Common myeloid progenitor, CD34-positive (primary cell): ENCODE measurements around the gene UNG.

Experiments
- CTCF ChIA-PET: fragments of 350-600 bp; sonication (Branson Sonifier 250); formaldehyde crosslinking; loops from one replicate; lab custom pipeline; 2021; ENCODE audit warnings: antibody characterized with exemption; lab: Charles Lee
- POLR2A ChIA-PET: fragments of 350-600 bp; sonication (Branson Sonifier 250); formaldehyde crosslinking; loops from one replicate; lab custom pipeline; 2021; ENCODE audit warnings: antibody characterized with exemption; lab: Charles Lee
- DNase-seq, 3 donors: peaks; one replicate each; pipeline versions ENCODE4 v3.0.0 to v3.0.0-alpha.2; 2013
- H3K27ac ChIP-seq, 2 experiments: 1 replicate in 1 of 2; 2 replicates in 1 of 2; pipeline ENCODE4 v1.7.0; 2013; ENCODE audit warnings: inconsistent platforms in 2 of 2, low read length in 2 of 2, mild to moderate bottlenecking in 2 of 2, low read depth in 1 of 2, moderate library complexity in 1 of 2; ENCODE audit not compliant: severe bottlenecking in 2 of 2, insufficient read depth in 1 of 2, poor library complexity in 1 of 2
- H3K27me3 ChIP-seq, 5 experiments: replicated peaks in 2 of 5; 1 replicate in 3 of 5; 2 replicates in 2 of 5; pipeline versions ENCODE4 v1.6.1 to v1.7.0; 2013; ENCODE audit warnings: low read length in 4 of 5, mild to moderate bottlenecking in 2 of 5, moderate library complexity in 2 of 5, inconsistent platforms in 1 of 5; ENCODE audit not compliant: insufficient read depth in 5 of 5, control insufficient read depth in 4 of 5
- H3K36me3 ChIP-seq, 4 experiments: 1 replicate in 2 of 4; 2 replicates in 2 of 4; pipeline versions ENCODE4 v1.6.1 to v1.7.0; 2013; ENCODE audit warnings: low read length in 3 of 4, control low read depth in 1 of 4, mild to moderate bottlenecking in 1 of 4; ENCODE audit not compliant: control insufficient read depth in 4 of 4, insufficient read depth in 4 of 4
- H3K4me1 ChIP-seq, 4 experiments: 1 replicate in 3 of 4; 2 replicates in 1 of 4; pipeline versions ENCODE4 v1.6.1 to v1.7.1; 2013; ENCODE audit warnings: low read length in 3 of 4, mild to moderate bottlenecking in 3 of 4, control low read depth in 1 of 4, inconsistent platforms in 1 of 4, moderate library complexity in 1 of 4; ENCODE audit not compliant: control insufficient read depth in 4 of 4, insufficient read depth in 4 of 4; ENCODE audit errors: control extremely low read depth in 1 of 4
- H3K4me3 ChIP-seq, 7 experiments: 1 replicate in 4 of 7; 2 replicates in 3 of 7; pipeline versions ENCODE4 v1.5.1 to v1.7.0; 2013; ENCODE audit warnings: mild to moderate bottlenecking in 7 of 7, low read length in 6 of 7, moderate library complexity in 6 of 7, inconsistent platforms in 2 of 7, low read depth in 2 of 7, control low read depth in 1 of 7; ENCODE audit not compliant: insufficient read depth in 4 of 7, control insufficient read depth in 1 of 7; ENCODE audit errors: extremely low read depth in 1 of 7
- H3K9me3 ChIP-seq, 5 experiments: 1 replicate in 4 of 5; 2 replicates in 1 of 5; pipeline versions ENCODE4 v1.6.1 to v1.7.1; 2013; ENCODE audit warnings: low read length in 4 of 5, mild to moderate bottlenecking in 2 of 5, inconsistent platforms in 1 of 5, low read depth in 1 of 5, moderate library complexity in 1 of 5; ENCODE audit not compliant: control insufficient read depth in 4 of 5, insufficient read depth in 2 of 5; ENCODE audit errors: control extremely low read depth in 1 of 5
- WGBS: methylation state at CpG from one replicate; pipeline ENCODE4 v1.1.5; 2013; ENCODE audit not compliant: insufficient coverage; 5-methylcytosine and 5-hydroxymethylcytosine counted together

Gene UNG

GRCh38 chr12:109065853-109066193 is 31.6 kb upstream of the UNG start:
- Histone ChIP-seq H3K4me3 (no peak overlapping the region), H3K27ac (no peak overlapping the region), H3K4me1 (no peaks in the 10 kb centered on the region), H3K27me3 (no peaks in the 10 kb centered on the region), H3K9me3 (peaks cover 0 to 8% (median 0%) of the 10 kb centered on the region in 5 experiments), H3K36me3 (peaks cover 21 to 33% (median 23%) of the 10 kb centered on the region in 4 experiments)
- no peak for DNase-seq
- POLR2A ChIA-PET, result no interaction called here
- WGBS, result 80% methylated on average over 1 of the region's 1 CpG
- CTCF ChIA-PET, result interaction anchor here (0.7 kb wide), 1 partner anchor 12 kb away, joined by 3 read pairs; no protein-coding TSS in a partner anchor

- H3K27me3 ChIP-seq, result no peaks in the 10 kb centered on the region
- H3K4me1 ChIP-seq, result no peaks in the 10 kb centered on the region
- DNase-seq, result no peak
- peaks cover 24 to 46% (median 29%) of the 10 kb centered on the region in 4 experiments for H3K36me3 ChIP-seq
- ChIA-PET POLR2A (no interaction called here), CTCF (interaction anchor here (1.1 to 1.4 kb wide), 2 partner anchors 9 to 15 kb away, joined by 3 read pairs; no protein-coding TSS in a partner anchor)
- WGBS, result 98% methylated on average over 15 of the region's 17 CpGs
- no peak overlapping the region for H3K4me3 ChIP-seq
- no peaks in the 10 kb centered on the region for H3K9me3 ChIP-seq
- H3K27ac ChIP-seq, result no peak overlapping the region
These were observed 27.8 kb upstream of the UNG start for GRCh38 chr12:109069307-109070271.

GRCh38 chr12:109074866-109075265 is 22.5 kb upstream of the UNG start:
- Histone ChIP-seq H3K36me3 (peaks cover 13 to 53% (median 20%) of the 10 kb centered on the region in 4 experiments), H3K9me3 (peaks cover 0 to 14% (median 2%) of the 10 kb centered on the region in 5 experiments), H3K27ac (no peak overlapping the region), H3K4me1 (no peaks in the 10 kb centered on the region), H3K4me3 (no peak overlapping the region), H3K27me3 (no peaks in the 10 kb centered on the region)
- ChIA-PET POLR2A (no interaction called here), CTCF (no interaction called here)
- DNase-seq, result no peak

GRCh38 chr12:109082751-109083150 is 14.6 kb upstream of the UNG start:
- Histone ChIP-seq H3K36me3 (peaks cover 29 to 80% (median 54%) of the 10 kb centered on the region in 4 experiments), H3K4me1 (no peaks in the 10 kb centered on the region), H3K27me3 (no peaks in the 10 kb centered on the region), H3K9me3 (peaks cover 0 to 12% (median 0%) of the 10 kb centered on the region in 5 experiments), H3K27ac (no peak overlapping the region), H3K4me3 (no peak overlapping the region)
- POLR2A ChIA-PET, result no interaction called here
- CTCF ChIA-PET, result no interaction called here
- DNase-seq, result no peak
- 100% methylated on average over 14 of the region's 14 CpGs for WGBS

GRCh38 chr12:109084425-109084824 is 13.0 kb upstream of the UNG start:
- Histone ChIP-seq H3K4me3 (no peak overlapping the region), H3K9me3 (no peaks in the 10 kb centered on the region), H3K36me3 (peaks cover 30 to 83% (median 65%) of the 10 kb centered on the region in 4 experiments), H3K27me3 (no peaks in the 10 kb centered on the region), H3K4me1 (no peaks in the 10 kb centered on the region), H3K27ac (no peak overlapping the region)
- POLR2A ChIA-PET, result no interaction called here
- CTCF ChIA-PET, result no interaction called here
- 100% methylated on average over 1 of the region's 2 CpGs for WGBS
- DNase-seq, result no peak

- peaks cover 30 to 83% (median 66%) of the 10 kb centered on the region in 4 experiments for H3K36me3 ChIP-seq
- ChIA-PET CTCF (no interaction called here), POLR2A (no interaction called here)
- WGBS, result 97% methylated on average over 11 of the region's 11 CpGs
- no peak for DNase-seq
- no peak overlapping the region for H3K4me3 ChIP-seq
- no peaks in the 10 kb centered on the region for H3K27me3 ChIP-seq
- H3K4me1 ChIP-seq, result no peaks in the 10 kb centered on the region
- no peaks in the 10 kb centered on the region for H3K9me3 ChIP-seq
- H3K27ac ChIP-seq, result no peak overlapping the region
These were observed 11.8 kb upstream of the UNG start for GRCh38 chr12:109085590-109085989.

- no peak for DNase-seq
- Histone ChIP-seq H3K27ac (no peak overlapping the region), H3K9me3 (no peaks in the 10 kb centered on the region), H3K27me3 (no peaks in the 10 kb centered on the region), H3K36me3 (peaks cover 25 to 73% (median 61%) of the 10 kb centered on the region in 4 experiments), H3K4me3 (no peak overlapping the region), H3K4me1 (peaks cover 1 to 8% (median 5%) of the 10 kb centered on the region in 4 experiments)
- ChIA-PET POLR2A (no interaction called here), CTCF (interaction anchor here (0.9 to 1.7 kb wide), 2 partner anchors 25 to 521 kb away, joined by 3 to 4 read pairs; no protein-coding TSS in a partner anchor)
- WGBS, result 91% methylated on average over 5 of the region's 5 CpGs
These were observed 10.1 kb upstream of the UNG start for GRCh38 chr12:109087250-109087649.
